ENCODE results near the gene KCNQ1. TPM values are rescaled to one million over a fixed set of nuclear protein-coding genes. Genes with fewer than 3 reads are reported as not detected.

Gene KCNQ1
- total RNA-seq, 1 experiment from 2014 or later: not detected

GRCh38 chr11:2513441-2513840, 68.6 kb downstream of the KCNQ1 start:
- Histone ChIP-seq H3K36me3 (ENCODE audit: low read depth) (no peaks in the 10 kb centered on the region), H3K27ac (no peak overlapping the region), H3K4me3 (no peak overlapping the region), H3K9me3 (ENCODE audit: insufficient read depth, low read depth) (no peaks in the 10 kb centered on the region), H3K79me2 (ENCODE audit: low read depth) (no peaks in the 10 kb centered on the region), H4K20me1 (ENCODE audit: insufficient read depth) (no peaks in the 10 kb centered on the region), H3K4me2 (no peak overlapping the region), H2AFZ (no peak overlapping the region), H3K4me1 (replicated peaks; ENCODE audit: insufficient read depth) (no peaks in the 10 kb centered on the region), H3K27me3 (ENCODE audit: insufficient read depth, low read depth) (peaks cover 31% of the 10 kb centered on the region), H3F3A (ENCODE audit: insufficient read depth, low read depth) (no peaks in the 10 kb centered on the region), H3K9me2 (ENCODE audit: insufficient read depth) (no peaks in the 10 kb centered on the region)
- ChIA-PET POLR2A (ENCODE audit: unreplicated experiment) (no interaction called here), CTCF (no interaction called here)
- no peak for DNase-seq
- BruUV-seq (replicated peaks): no TSS peak
- no peak for TF ChIP-seq CTCF (conservative IDR thresholded peaks at IDR 0.05)
- no peak for TF ChIP-seq EZH2 (IDR thresholded peaks at IDR 0.05; ENCODE audit: low read depth)
- intact Hi-C loops (cut with micrococcal nuclease; ENCODE audit: unreplicated experiment): no loop called here

GRCh38 chr11:2515401-2516275, 70.8 kb downstream of the KCNQ1 start:
- H2AFZ ChIP-seq: no peak overlapping the region
- no peak overlapping the region for H3K4me2 ChIP-seq
- no peak for TF ChIP-seq EZH2 (IDR thresholded peaks at IDR 0.05; ENCODE audit: low read depth)
- TF ChIP-seq CTCF (conservative IDR thresholded peaks at IDR 0.05): no peak
- no peaks in the 10 kb centered on the region for H3K79me2 ChIP-seq (ENCODE audit: low read depth)
- no TSS peak for BruUV-seq (replicated peaks)
- H3K27me3 ChIP-seq (ENCODE audit: insufficient read depth, low read depth): peaks cover 39% of the 10 kb centered on the region
- H3K9me3 ChIP-seq (ENCODE audit: insufficient read depth, low read depth): no peaks in the 10 kb centered on the region
- no peaks in the 10 kb centered on the region for H3F3A ChIP-seq (ENCODE audit: insufficient read depth, low read depth)
- intact Hi-C loops (cut with micrococcal nuclease; ENCODE audit: unreplicated experiment): no loop called here
- no peaks in the 10 kb centered on the region for H3K9me2 ChIP-seq (ENCODE audit: insufficient read depth)
- no peaks in the 10 kb centered on the region for H3K4me1 ChIP-seq (replicated peaks; ENCODE audit: insufficient read depth)
- no peaks in the 10 kb centered on the region for H4K20me1 ChIP-seq (ENCODE audit: insufficient read depth)
- no peak overlapping the region for H3K27ac ChIP-seq
- H3K4me3 ChIP-seq: no peak overlapping the region
- DNase-seq: no peak
- ChIA-PET POLR2A (ENCODE audit: unreplicated experiment) (no interaction called here), CTCF (no interaction called here)
- no peaks in the 10 kb centered on the region for H3K36me3 ChIP-seq (ENCODE audit: low read depth)

GRCh38 chr11:2516276-2517015, 71.6 kb downstream of the KCNQ1 start:
- no peak for DNase-seq
- no peak overlapping the region for H3K27ac ChIP-seq
- no peak overlapping the region for H3K4me2 ChIP-seq
- H3K4me1 ChIP-seq (replicated peaks; ENCODE audit: insufficient read depth): no peaks in the 10 kb centered on the region
- peaks cover 44% of the 10 kb centered on the region for H3K27me3 ChIP-seq (ENCODE audit: insufficient read depth, low read depth)
- no peaks in the 10 kb centered on the region for H3K36me3 ChIP-seq (ENCODE audit: low read depth)
- no peaks in the 10 kb centered on the region for H3K79me2 ChIP-seq (ENCODE audit: low read depth)
- no peaks in the 10 kb centered on the region for H3K9me3 ChIP-seq (ENCODE audit: insufficient read depth, low read depth)
- H3F3A ChIP-seq (ENCODE audit: insufficient read depth, low read depth): no peaks in the 10 kb centered on the region
- CTCF ChIA-PET: no interaction called here
- no peaks in the 10 kb centered on the region for H4K20me1 ChIP-seq (ENCODE audit: insufficient read depth)
- no peak overlapping the region for H2AFZ ChIP-seq
- POLR2A ChIA-PET (ENCODE audit: unreplicated experiment): no interaction called here
- no peak for TF ChIP-seq CTCF (conservative IDR thresholded peaks at IDR 0.05)
- TF ChIP-seq EZH2 (IDR thresholded peaks at IDR 0.05; ENCODE audit: low read depth): no peak
- intact Hi-C loops (cut with micrococcal nuclease; ENCODE audit: unreplicated experiment): no loop called here
- H3K4me3 ChIP-seq: no peak overlapping the region
- no TSS peak for BruUV-seq (replicated peaks)
- H3K9me2 ChIP-seq (ENCODE audit: insufficient read depth): no peaks in the 10 kb centered on the region
